HG03439 (cell line): ENCODE data around the gene KISS1.

Experiments used
- ATAC-seq: cut with Tn5 transposase; IDR thresholded peaks from one replicate; pipeline ENCODE4 v1.9.1; 2021; ENCODE audit warnings: mild to moderate bottlenecking, moderate library complexity; ENCODE audit not compliant: unreplicated experiment

KISS1 gene

GRCh38 chr1:204218552-204218951 is 22.3 kb upstream of the KISS1 start:
- ATAC-seq: no peak

- no peak for ATAC-seq
Measured at GRCh38 chr1:204217648-204218000, 21.3 kb upstream of the KISS1 start.

GRCh38 chr1:204216880-204217647 is 20.8 kb upstream of the KISS1 start:
- ATAC-seq: no peak

GRCh38 chr1:204216236-204216635 is 19.9 kb upstream of the KISS1 start:
- no peak for ATAC-seq

- no peak for ATAC-seq
Measured at GRCh38 chr1:204213668-204214662, 17.7 kb upstream of the KISS1 start, which contains the start of gene GOLT1A. Gene GOLT1A (minus strand): TSS chr1:204213988. CDS start chr1:204213906, 82 bp downstream.

GRCh38 chr1:204212715-204213114 is 16.4 kb upstream of the KISS1 start:
- no peak for ATAC-seq

- ATAC-seq: no peak
Measured at GRCh38 chr1:204211046-204211445, 14.8 kb upstream of the KISS1 start.

- ATAC-seq: peak; percentile 76
Measured at GRCh38 chr1:204207136-204207616, 10.9 kb upstream of the KISS1 start.

GRCh38 chr1:204206121-204206520 is 9.8 kb upstream of the KISS1 start:
- no peak for ATAC-seq

GRCh38 chr1:204205486-204205885 is 9.2 kb upstream of the KISS1 start:
- no peak for ATAC-seq

- no peak for ATAC-seq
Measured at GRCh38 chr1:204204944-204205343, 8.7 kb upstream of the KISS1 start.

- no peak for ATAC-seq
Measured at GRCh38 chr1:204203206-204203767, 7.0 kb upstream of the KISS1 start.

GRCh38 chr1:204202481-204202880 is 6.2 kb upstream of the KISS1 start:
- no peak for ATAC-seq

GRCh38 chr1:204201348-204202040 is 5.2 kb upstream of the KISS1 start:
- ATAC-seq: no peak

- no peak for ATAC-seq
Measured at GRCh38 chr1:204199579-204199978, 3.3 kb upstream of the KISS1 start.

GRCh38 chr1:204198348-204199340 is 2.4 kb upstream of the KISS1 start:
- no peak for ATAC-seq

- ATAC-seq: no peak
Measured at GRCh38 chr1:204197068-204197467, 777 bp upstream of the KISS1 start.

- no peak for ATAC-seq
Measured at GRCh38 chr1:204194771-204195170, 1.5 kb downstream of the KISS1 start.

GRCh38 chr1:204194080-204194479 is 2.2 kb downstream of the KISS1 start:
- no peak for ATAC-seq
